CD4-positive, alpha-beta T cell (primary cell): ENCODE measurements around the gene WDR74. TPM values are rescaled to one million over a fixed set of nuclear protein-coding genes. Genes with fewer than 3 reads are reported as not detected.

Experiments used
- ATAC-seq: fragments of 200-7000 bp; cut with Tn5 transposase; one replicate; pipeline ENCODE4 v1.10.0; 2022; ENCODE audit warnings: mild to moderate bottlenecking; ENCODE audit not compliant: poor library complexity
- CTCF ChIA-PET: fragments of 350-600 bp; sonication (Branson Sonifier 250); formaldehyde crosslinking; loops from one replicate; lab custom pipeline; 2021; ENCODE audit warnings: antibody characterized with exemption, inconsistent platforms; lab: Charles Lee
- POLR2A ChIA-PET: fragments of 350-600 bp; sonication (Branson Sonifier 250); formaldehyde crosslinking; loops from one replicate; lab custom pipeline; 2021; ENCODE audit warnings: antibody characterized with exemption, inconsistent platforms; lab: Charles Lee
- DNase-seq, 14 experiments: peaks; one replicate each; pipeline ENCODE4 v3.0.0-alpha.2; 2013 to 2020; ENCODE audit warnings: mixed read lengths in 2 of 14
- H3K27ac ChIP-seq, 2 donors: one replicate each; pipeline versions ENCODE4 v1.5.1 to v1.7.0; 2013; ENCODE audit warnings: low read length in 2 of 2, low read depth in 1 of 2, mild to moderate bottlenecking in 1 of 2
- H3K27me3 ChIP-seq, 2 experiments: 1 replicate in 1 of 2; 2 replicates in 1 of 2; pipeline versions ENCODE4 v1.6.1 to v1.7.0; 2013; ENCODE audit warnings: low read length in 2 of 2, control low read depth in 1 of 2, mild to moderate bottlenecking in 1 of 2, moderate library complexity in 1 of 2; ENCODE audit not compliant: insufficient read depth in 2 of 2, control insufficient read depth in 1 of 2
- H3K36me3 ChIP-seq: one replicate; pipeline ENCODE4 v1.6.1; 2013; ENCODE audit warnings: low read length, control low read depth; ENCODE audit not compliant: insufficient read depth
- H3K4me1 ChIP-seq: one replicate; pipeline ENCODE4 v1.6.1; 2013; ENCODE audit warnings: low read length, control low read depth; ENCODE audit not compliant: insufficient read depth
- H3K4me3 ChIP-seq: one replicate; pipeline ENCODE4 v1.5.1; 2013; ENCODE audit warnings: mild to moderate bottlenecking, low read length, moderate library complexity
- H3K9me3 ChIP-seq, 2 experiments: 1 replicate in 1 of 2; 2 replicates in 1 of 2; pipeline versions ENCODE4 v1.6.1 to v1.7.0; 2013; ENCODE audit warnings: low read length in 2 of 2, mild to moderate bottlenecking in 2 of 2, control low read depth in 1 of 2, moderate library complexity in 1 of 2; ENCODE audit not compliant: control insufficient read depth in 1 of 2, insufficient read depth in 1 of 2
- H3K27ac Mint-ChIP-seq: one replicate; pipeline ENCODE4 v1.8.0; 2020; ENCODE audit warnings: mixed read lengths
- H3K27me3 Mint-ChIP-seq: one replicate; pipeline ENCODE4 v1.8.0; 2021; ENCODE audit warnings: mixed read lengths
- H3K36me3 Mint-ChIP-seq: one replicate; pipeline ENCODE4 v1.8.0; 2021; ENCODE audit warnings: low read depth, mixed read lengths
- H3K4me1 Mint-ChIP-seq: one replicate; pipeline ENCODE4 v1.8.0; 2021; ENCODE audit warnings: low read depth, mixed read lengths
- H3K4me3 Mint-ChIP-seq: one replicate; pipeline ENCODE4 v1.8.0; 2020; ENCODE audit warnings: mild to moderate bottlenecking, mixed read lengths
- H3K9me3 Mint-ChIP-seq: one replicate; pipeline ENCODE4 v1.8.0; 2020; ENCODE audit warnings: mixed read lengths
- intact Hi-C, 2 experiments: fragments of 100-400 bp; cut with DNase I in 1 of 2; cut with micrococcal nuclease in 1 of 2; formaldehyde crosslinking; loops; one replicate each; pipeline versions ENCODE4 v1.15.1 to v1.9.0; 2023 to 2025; cut with DNase I, micrococcal nuclease
- total RNA-seq, 174 experiments: library from RNA in 2 of 174; stranded (reverse) in 2 of 174; gene quantifications; one replicate each; pipeline ENCODE4 v1.2.3 and lab custom pipeline; 2021 to 2026
- TF ChIP-seq, protein P1 (sequence below): fragments of 200-600 bp; IDR thresholded peaks from one replicate; pipeline ENCODE4 v1.8.0; 2022; ENCODE audit warnings: antibody characterized with exemption, mild to moderate bottlenecking

The WDR74 gene
- total RNA-seq, 2 experiments from 2014 or later: 289 to 297 TPM

DNA sequence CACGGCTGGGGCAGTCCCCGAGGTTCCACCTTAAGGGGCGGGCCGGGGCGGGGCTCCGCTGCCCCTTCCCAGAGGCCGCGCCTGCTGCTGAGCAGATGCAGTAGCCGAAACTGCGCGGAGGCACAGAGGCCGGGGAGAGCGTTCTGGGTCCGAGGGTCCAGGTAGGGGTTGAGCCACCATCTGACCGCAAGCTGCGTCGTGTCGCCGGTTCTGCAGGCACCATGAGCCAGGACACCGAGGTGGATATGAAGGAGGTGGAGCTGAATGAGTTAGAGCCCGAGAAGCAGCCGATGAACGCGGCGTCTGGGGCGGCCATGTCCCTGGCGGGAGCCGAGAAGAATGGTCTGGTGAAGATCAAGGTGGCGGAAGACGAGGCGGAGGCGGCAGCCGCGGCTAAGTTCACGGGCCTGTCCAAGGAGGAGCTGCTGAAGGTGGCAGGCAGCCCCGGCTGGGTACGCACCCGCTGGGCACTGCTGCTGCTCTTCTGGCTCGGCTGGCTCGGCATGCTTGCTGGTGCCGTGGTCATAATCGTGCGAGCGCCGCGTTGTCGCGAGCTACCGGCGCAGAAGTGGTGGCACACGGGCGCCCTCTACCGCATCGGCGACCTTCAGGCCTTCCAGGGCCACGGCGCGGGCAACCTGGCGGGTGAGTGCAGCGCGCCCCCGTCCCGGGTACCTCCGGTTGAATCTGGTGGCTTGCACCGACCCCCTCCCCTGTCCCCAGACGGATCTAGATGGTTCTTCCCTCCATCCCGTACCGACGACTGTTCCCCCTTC lies 41.6 kb upstream of the WDR74 start, which contains the start of gene SLC3A2:
TSS of gene SLC3A2 (plus strand) at position 94 of the 776 bp plus-strand sequence. CDS start at position 222, 128 bp downstream.
- CTCF ChIA-PET: interaction anchor here (0.6 to 3.6 kb wide), 33 partner anchors 9 to 445 kb away, joined by 3 to 35 read pairs (median 5); partner anchors contain the start of genes HNRNPUL2, MTA2, NXF1 and STX5
- peaks cover 36% of the 10 kb centered on the region for H3K36me3 ChIP-seq
- H3K27me3 ChIP-seq: no peaks in the 10 kb centered on the region
- ATAC-seq: peak; percentile 74
- H3K27me3 Mint-ChIP-seq: no peaks in the 10 kb centered on the region
- H3K9me3 Mint-ChIP-seq: no peaks in the 10 kb centered on the region
- peak within 1 kb of the TSS; percentile 93 for H3K4me3 Mint-ChIP-seq
- intact Hi-C loops: loop anchor here (1.0 to 10.0 kb wide), 11 partner anchors 18 to 754 kb away; partner anchors contain the start of genes STX5 (in 1 of the 2), TAF6L (in 1 of the 2), TEX54 (in 1 of the 2) and TMEM179B (in 1 of the 2)
- H3K27ac ChIP-seq: peak within 1 kb of the TSS; percentile 95 to 98
- TF ChIP-seq, protein P1, sequence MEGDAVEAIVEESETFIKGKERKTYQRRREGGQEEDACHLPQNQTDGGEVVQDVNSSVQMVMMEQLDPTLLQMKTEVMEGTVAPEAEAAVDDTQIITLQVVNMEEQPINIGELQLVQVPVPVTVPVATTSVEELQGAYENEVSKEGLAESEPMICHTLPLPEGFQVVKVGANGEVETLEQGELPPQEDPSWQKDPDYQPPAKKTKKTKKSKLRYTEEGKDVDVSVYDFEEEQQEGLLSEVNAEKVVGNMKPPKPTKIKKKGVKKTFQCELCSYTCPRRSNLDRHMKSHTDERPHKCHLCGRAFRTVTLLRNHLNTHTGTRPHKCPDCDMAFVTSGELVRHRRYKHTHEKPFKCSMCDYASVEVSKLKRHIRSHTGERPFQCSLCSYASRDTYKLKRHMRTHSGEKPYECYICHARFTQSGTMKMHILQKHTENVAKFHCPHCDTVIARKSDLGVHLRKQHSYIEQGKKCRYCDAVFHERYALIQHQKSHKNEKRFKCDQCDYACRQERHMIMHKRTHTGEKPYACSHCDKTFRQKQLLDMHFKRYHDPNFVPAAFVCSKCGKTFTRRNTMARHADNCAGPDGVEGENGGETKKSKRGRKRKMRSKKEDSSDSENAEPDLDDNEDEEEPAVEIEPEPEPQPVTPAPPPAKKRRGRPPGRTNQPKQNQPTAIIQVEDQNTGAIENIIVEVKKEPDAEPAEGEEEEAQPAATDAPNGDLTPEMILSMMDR: peak; percentile 86
- H3K4me1 ChIP-seq: peaks cover 47% of the 10 kb centered on the region
- H3K27ac Mint-ChIP-seq: peak within 1 kb of the TSS; percentile 100
- H3K4me3 ChIP-seq: peak within 1 kb of the TSS; percentile 99
- H3K9me3 ChIP-seq: no peaks in the 10 kb centered on the region
- peaks cover 59% of the 10 kb centered on the region for H3K36me3 Mint-ChIP-seq
- peak; percentile 61 to 94 (median 82) for DNase-seq
- peaks cover 52% of the 10 kb centered on the region for H3K4me1 Mint-ChIP-seq
- POLR2A ChIA-PET: interaction anchor here (0.6 to 4.0 kb wide), 39 partner anchors 9 to 1489 kb away, joined by 3 to 95 read pairs (median 5); partner anchors contain the start of genes BSCL2, C11orf98, CSKMT and EEF1G

DNA sequence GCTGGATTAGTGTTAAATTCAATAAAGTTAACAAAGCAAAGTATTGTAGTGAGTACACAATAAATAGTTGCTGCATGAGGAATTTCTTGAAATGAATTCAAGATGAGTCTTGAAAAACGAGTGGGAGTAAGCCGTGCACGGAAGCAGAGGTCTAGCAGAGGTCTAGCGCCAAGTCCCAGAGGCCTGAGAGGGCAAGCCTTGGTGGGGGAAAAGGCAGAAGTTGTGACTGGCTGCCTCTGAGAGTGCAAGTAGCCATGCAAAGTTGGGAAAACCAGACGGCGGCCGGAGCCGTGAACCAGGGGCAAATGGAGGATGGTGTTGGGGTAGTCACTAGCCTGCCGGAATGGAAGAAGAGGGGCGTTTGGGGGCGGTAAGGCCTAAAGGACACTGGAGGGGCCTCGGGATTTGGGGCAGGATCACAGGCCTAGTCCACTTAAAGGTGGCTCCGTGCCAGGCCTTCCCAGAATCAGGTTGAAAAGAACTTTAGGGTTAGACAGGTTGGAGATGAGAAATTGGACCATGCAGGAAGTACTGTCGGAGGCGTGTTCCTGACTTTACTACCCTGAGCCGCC lies 40.9 kb upstream of the WDR74 start:
- POLR2A ChIA-PET: interaction anchor here (0.8 to 4.0 kb wide), 24 partner anchors 10 to 1008 kb away, joined by 3 to 95 read pairs (median 6); partner anchors contain the start of genes BSCL2, C11orf98, CSKMT and EEF1G
- H3K36me3 ChIP-seq: peaks cover 30% of the 10 kb centered on the region
- no peaks in the 10 kb centered on the region for H3K27me3 ChIP-seq
- H3K4me1 ChIP-seq: peaks cover 44% of the 10 kb centered on the region
- H3K9me3 ChIP-seq: no peaks in the 10 kb centered on the region
- H3K9me3 Mint-ChIP-seq: no peaks in the 10 kb centered on the region
- peaks cover 53% of the 10 kb centered on the region for H3K36me3 Mint-ChIP-seq
- peak overlapping the region; percentile 95 to 98 for H3K27ac ChIP-seq
- intact Hi-C loops: loop anchor here (2.0 to 10.0 kb wide), 8 partner anchors 18 to 753 kb away; partner anchors contain the start of genes STX5 (in 1 of the 2), TAF6L (in 1 of the 2), TEX54 (in 1 of the 2) and TUT1 (in 1 of the 2)
- no peaks in the 10 kb centered on the region for H3K27me3 Mint-ChIP-seq
- peak overlapping the region; percentile 99 for H3K4me3 ChIP-seq
- peaks cover 47% of the 10 kb centered on the region for H3K4me1 Mint-ChIP-seq
- H3K4me3 Mint-ChIP-seq: peak overlapping the region; percentile 93
- ATAC-seq: no peak
- H3K27ac Mint-ChIP-seq: peak overlapping the region; percentile 100
- TF ChIP-seq, protein P1: no peak
- DNase-seq: peak in 3 of 14 experiments; percentile 8 to 22 (median 14)
- CTCF ChIA-PET: interaction anchor here (0.8 to 3.6 kb wide), 11 partner anchors 25 to 289 kb away, joined by 3 to 35 read pairs (median 8); partner anchors contain the start of genes STX5, TEX54, TMEM179B and TUT1
